Keratinocyte (primary cell): Measurements from ENCODE around the gene JAKMIP1. TPM values are rescaled to one million over a fixed set of nuclear protein-coding genes. Genes with fewer than 3 reads are reported as not detected.

Source experiments
- DNase-seq: peaks from one replicate; pipeline ENCODE4 v3.0.0-alpha.2; 2011; ENCODE audit warnings: low read depth, missing footprints, low spot score
- FAIRE-seq: peaks from 2 replicates; lab custom pipeline; 2011; peaks lifted over from hg19 to GRCh38; lab: Jason Lieb, UNC
- H2AFZ ChIP-seq: 2 replicates; pipeline ENCODE4 v1.6.0; 2012; ENCODE audit warnings: low read length, control low read depth, inconsistent platforms; ENCODE audit not compliant: control insufficient read depth
- H3K27ac ChIP-seq: 2 replicates; pipeline ENCODE4 v1.5.1; 2011; ENCODE audit warnings: low read length; ENCODE audit not compliant: control insufficient read depth, insufficient read depth
- H3K27me3 ChIP-seq: 3 replicates; pipeline ENCODE4 v1.6.0; 2011; ENCODE audit warnings: low read length; ENCODE audit not compliant: control insufficient read depth, insufficient read depth; ENCODE audit errors: extremely low read depth
- H3K36me3 ChIP-seq, 2 experiments: 2 replicates in 1 of 2; 3 replicates in 1 of 2; pipeline ENCODE4 v1.5.1; 2011; ENCODE audit warnings: low read length in 2 of 2, mild to moderate bottlenecking in 1 of 2; ENCODE audit not compliant: control insufficient read depth in 2 of 2, insufficient read depth in 2 of 2; ENCODE audit errors: extremely low read depth in 1 of 2
- H3K4me1 ChIP-seq: 3 replicates; pipeline ENCODE4 v1.5.1; 2011; ENCODE audit warnings: low read length; ENCODE audit not compliant: control insufficient read depth, insufficient read depth; ENCODE audit errors: extremely low read depth
- H3K4me2 ChIP-seq: 3 replicates; pipeline ENCODE4 v1.6.0; 2011; ENCODE audit warnings: low read depth, low read length; ENCODE audit not compliant: control insufficient read depth, insufficient read depth; ENCODE audit errors: extremely low read depth
- H3K4me3 ChIP-seq, 3 experiments: fragments of 200-600 bp in 1 of 3; sonication (generic) in 1 of 3; 2 replicates in 2 of 3; 3 replicates in 1 of 3; pipeline ENCODE4 v1.5.1; 2011 to 2016; ENCODE audit warnings: low read length in 3 of 3, mild to moderate bottlenecking in 3 of 3, control low read depth in 2 of 3, inconsistent platforms in 1 of 3, low read depth in 1 of 3, mixed read lengths in 1 of 3, mixed run types in 1 of 3, moderate library complexity in 1 of 3; ENCODE audit not compliant: control insufficient read depth in 2 of 3, insufficient read depth in 2 of 3; ENCODE audit errors: extremely low read depth in 1 of 3
- H3K79me2 ChIP-seq: 2 replicates; pipeline ENCODE4 v1.6.0; 2012; ENCODE audit warnings: low read length; ENCODE audit not compliant: control insufficient read depth, insufficient read depth
- H3K9ac ChIP-seq: 3 replicates; pipeline ENCODE4 v1.6.0; 2011; ENCODE audit warnings: low read length; ENCODE audit not compliant: control insufficient read depth, insufficient read depth; ENCODE audit errors: extremely low read depth
- H3K9me1 ChIP-seq: 3 replicates; pipeline ENCODE4 v1.6.0; 2011; ENCODE audit warnings: low read length; ENCODE audit not compliant: control insufficient read depth, insufficient read depth; ENCODE audit errors: extremely low read depth
- H3K9me3 ChIP-seq: 2 replicates; pipeline ENCODE4 v1.5.1; 2012; ENCODE audit warnings: low read depth, low read length; ENCODE audit not compliant: control insufficient read depth
- H4K20me1 ChIP-seq: 3 replicates; pipeline ENCODE4 v1.6.0; 2011; ENCODE audit warnings: low read length; ENCODE audit not compliant: control insufficient read depth, insufficient read depth; ENCODE audit errors: extremely low read depth
- CTCF ChIP-seq, 3 experiments: IDR thresholded peaks in 1 of 3; conservative IDR thresholded peaks in 1 of 3; optimal IDR thresholded peaks in 1 of 3; 2 replicates in 2 of 3; 3 replicates in 1 of 3; pipeline versions ENCODE3 to v1.5.1; 2011; ENCODE audit warnings: low read length in 3 of 3, mild to moderate bottlenecking in 3 of 3, moderate library complexity in 2 of 3, control low read depth in 1 of 3, inconsistent platforms in 1 of 3; ENCODE audit not compliant: insufficient read depth in 2 of 3; ENCODE audit errors: extremely low read depth in 1 of 3
- EZH2 ChIP-seq: IDR thresholded peaks from one replicate; pipeline ENCODE4 v1.6.1; 2012; ENCODE audit warnings: inconsistent platforms, mild to moderate bottlenecking, low read length, moderate library complexity
- dilution Hi-C: fragments of 300-500 bp; cut with MboI; formaldehyde crosslinking; loops from one replicate; pipeline ENCODE4 v1.7.0; 2020; ENCODE audit warnings: low sequenced_read_pairs; ENCODE audit not compliant: extremely low pct_ligation_motif_present
- polyA plus RNA-seq, 5 experiments: library from polyadenylated mRNA; depleted of rRNA in 3 of 5; stranded (reverse) in 3 of 5; stranded (forward) in 1 of 5; unstranded in 1 of 5; fragments of >200 nt; gene quantifications; 1 replicate in 1 of 5; 2 replicates in 3 of 5; 3 replicates in 1 of 5; pipeline versions ENCODE4 v1.2.1 to v1.2.3, GENCODE V29; 2011 to 2012; ENCODE audit warnings: missing spikeins in 2 of 5, low read depth in 1 of 5, low replicate concordance in 1 of 5

JAKMIP1 gene
- polyA plus RNA-seq, 1 donor (not counting 4 experiments of a cell fraction or from before 2014, with no cell fraction given) = not detected

DNA sequence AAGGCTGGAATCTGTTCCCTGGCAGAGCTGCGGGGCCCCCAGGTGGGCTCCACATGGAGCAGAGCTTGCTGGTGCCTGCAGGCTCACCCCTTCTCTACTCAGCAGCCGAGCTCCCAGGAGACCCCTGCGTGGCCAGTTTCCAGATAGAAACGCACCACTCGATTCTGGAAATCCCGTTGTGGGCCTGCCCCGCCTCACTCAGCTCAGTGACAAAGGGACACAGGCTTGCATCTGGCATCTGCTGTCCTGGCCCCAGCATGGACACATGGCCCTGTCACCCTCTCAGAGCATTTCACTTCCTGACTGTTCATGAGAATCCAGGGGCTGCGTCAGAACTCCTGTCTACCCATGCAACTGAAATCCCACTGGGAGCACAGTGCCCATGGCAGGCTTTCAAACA is 161.6 kb downstream of the JAKMIP1 start:
- Histone ChIP-seq H3K4me1 (no peaks in the 10 kb centered on the region), H3K27ac (no peak overlapping the region), H3K27me3 (no peaks in the 10 kb centered on the region), H3K36me3 (no peaks in the 10 kb centered on the region), H3K79me2 (no peaks in the 10 kb centered on the region), H3K9me3 (no peaks in the 10 kb centered on the region), H2AFZ (no peak overlapping the region), H3K9ac (no peak overlapping the region), H3K4me2 (no peak overlapping the region), H4K20me1 (no peaks in the 10 kb centered on the region), H3K4me3 (no peak overlapping the region), H3K9me1 (no peaks in the 10 kb centered on the region)
- no peak for TF ChIP-seq CTCF (optimal IDR thresholded peaks at IDR 0.05 in 1 of 3, IDR thresholded peaks at IDR 0.05 in 1 of 3, conservative IDR thresholded peaks at IDR 0.05 in 1 of 3; ENCODE audit: extremely low read depth in 1 of 3, insufficient read depth in 2 of 3, low read length in 3 of 3)
- TF ChIP-seq EZH2 = no peak
- no peak for FAIRE-seq
- no peak for DNase-seq
- dilution Hi-C loops = no loop called here

GRCh38 chr4:6035786-6036185 is 164.6 kb downstream of the JAKMIP1 start:
- H3K27me3 ChIP-seq = no peaks in the 10 kb centered on the region
- no peak overlapping the region for H2AFZ ChIP-seq
- no peak overlapping the region for H3K9ac ChIP-seq
- TF ChIP-seq EZH2 = no peak
- TF ChIP-seq CTCF (optimal IDR thresholded peaks at IDR 0.05 in 1 of 3, IDR thresholded peaks at IDR 0.05 in 1 of 3, conservative IDR thresholded peaks at IDR 0.05 in 1 of 3; ENCODE audit: extremely low read depth in 1 of 3, insufficient read depth in 2 of 3, low read length in 3 of 3) = no peak
- no peak for FAIRE-seq
- H3K4me2 ChIP-seq = no peak overlapping the region
- no peak overlapping the region for H3K27ac ChIP-seq
- no peak for DNase-seq
- no peaks in the 10 kb centered on the region for H3K9me3 ChIP-seq
- H3K4me3 ChIP-seq = no peak overlapping the region
- H3K79me2 ChIP-seq = no peaks in the 10 kb centered on the region
- dilution Hi-C loops = no loop called here
- no peaks in the 10 kb centered on the region for H3K4me1 ChIP-seq
- H3K36me3 ChIP-seq = no peaks in the 10 kb centered on the region
- H4K20me1 ChIP-seq = no peaks in the 10 kb centered on the region
- H3K9me1 ChIP-seq = no peaks in the 10 kb centered on the region
